GM19324 (cell line): ENCODE results near the gene IL9R.
"Not testable (repeated sequence)": the region's sequence is repeated elsewhere in the genome, so short reads cannot be mapped to it uniquely, and the experiment has no call there.

Experiments
- ATAC-seq: cut with Tn5 transposase; IDR thresholded peaks from one replicate; pipeline ENCODE4 v1.9.1; 2021; ENCODE audit warnings: mild to moderate bottlenecking, moderate library complexity; ENCODE audit not compliant: unreplicated experiment, low FRiP score

The IL9R gene

GRCh38 chrX:155998116-155998515 lies 620 bp downstream of the IL9R start:
- no peak for ATAC-seq

- ATAC-seq = no peak
Measured at GRCh38 chrX:155998761-155999510, 1.4 kb downstream of the IL9R start.

GRCh38 chrX:155999751-156000150 lies 2.3 kb downstream of the IL9R start:
- not testable (repeated sequence) for ATAC-seq

- ATAC-seq = no peak
Measured at GRCh38 chrX:156000361-156000926, 2.9 kb downstream of the IL9R start.

GRCh38 chrX:156001001-156001666 lies 3.6 kb downstream of the IL9R start:
- no peak for ATAC-seq

GRCh38 chrX:156001667-156002021 lies 4.1 kb downstream of the IL9R start:
- no peak for ATAC-seq

- no peak for ATAC-seq
Measured at GRCh38 chrX:156002507-156002906, 5.0 kb downstream of the IL9R start.

GRCh38 chrX:156003486-156004185 lies 6.1 kb downstream of the IL9R start:
- no peak for ATAC-seq

- ATAC-seq = no peak
Measured at GRCh38 chrX:156004256-156004655, 6.8 kb downstream of the IL9R start.

- ATAC-seq = no peak
Measured at GRCh38 chrX:156004740-156005139, 7.2 kb downstream of the IL9R start.

GRCh38 chrX:156005144-156005543 lies 7.6 kb downstream of the IL9R start:
- no peak for ATAC-seq

GRCh38 chrX:156006468-156006867 lies 9.0 kb downstream of the IL9R start:
- ATAC-seq = not testable (repeated sequence)

- not testable (repeated sequence) for ATAC-seq
Measured at GRCh38 chrX:156008379-156008778, 10.9 kb downstream of the IL9R start.

- no peak for ATAC-seq
Measured at GRCh38 chrX:156008915-156009314, 11.4 kb downstream of the IL9R start.

GRCh38 chrX:156009691-156010090 lies 12.2 kb downstream of the IL9R start:
- ATAC-seq = not testable (repeated sequence)

GRCh38 chrX:156013286-156013953 lies 15.9 kb downstream of the IL9R start:
- not testable (repeated sequence) for ATAC-seq

- ATAC-seq = not testable (repeated sequence)
Measured at GRCh38 chrX:156019846-156020245, 22.4 kb downstream of the IL9R start.

GRCh38 chrX:156023002-156023401 lies 25.5 kb downstream of the IL9R start:
- not testable (repeated sequence) for ATAC-seq

GRCh38 chrX:156024949-156025492 lies 27.5 kb downstream of the IL9R start:
- not testable (repeated sequence) for ATAC-seq

- ATAC-seq = not testable (repeated sequence)
Measured at GRCh38 chrX:156028653-156029237, 31.2 kb downstream of the IL9R start.
